Measurements from ENCODE around the gene CMSS1. TPM values are rescaled to one million over a fixed set of nuclear protein-coding genes. Genes with fewer than 3 reads are reported as not detected.

Gene CMSS1
- total RNA-seq, 4 donors from 2014 or later: 11.2 to 16.3 (median 14.1) TPM

DNA sequence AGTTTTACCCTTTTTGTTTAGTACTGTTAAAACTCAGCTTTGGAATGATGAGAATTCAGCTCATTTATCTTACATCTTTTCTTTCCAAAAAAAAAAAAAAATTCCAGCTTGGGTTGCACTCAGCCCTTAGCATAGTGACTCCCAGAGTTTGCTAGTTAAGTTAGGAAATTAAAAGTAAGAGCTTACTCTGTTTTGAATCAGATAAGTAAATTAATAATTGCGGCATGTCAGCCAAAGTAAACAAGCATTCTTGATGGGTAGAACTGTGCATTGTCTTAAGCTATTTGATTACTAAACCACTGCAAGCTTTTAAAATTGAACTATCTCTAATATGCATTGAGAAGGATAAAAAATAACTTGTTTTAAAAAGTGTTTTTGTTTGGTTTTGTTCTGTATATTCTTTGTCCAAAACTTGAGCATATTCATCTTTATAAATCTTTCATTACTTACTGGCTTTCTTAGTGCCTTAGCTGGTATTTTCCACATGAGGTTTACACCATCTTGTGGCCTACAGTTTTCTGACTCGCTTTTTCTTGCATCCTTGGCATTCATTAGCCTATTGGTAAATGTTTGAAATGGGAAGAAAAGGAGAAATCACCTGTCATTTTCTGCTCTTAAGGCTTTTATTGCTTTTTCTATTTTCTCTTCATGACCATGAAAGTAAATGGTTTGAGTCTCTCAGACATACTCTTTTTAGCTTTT is 189.1 kb downstream of the CMSS1 start:
- H3K4me1 ChIP-seq: peaks cover 39 to 53% (median 48%) of the 10 kb centered on the region in 4 donors
- peak overlapping the region; percentile 32 to 56 (median 41) for H3K27ac ChIP-seq (replicated peaks in 1 of 4)
- no peak for DNase-seq (ENCODE audit: extremely low spot score)
- H3K27me3 ChIP-seq: no peaks in the 10 kb centered on the region
- intact Hi-C loops (cut with DNase I): no loop called here
- no peaks in the 10 kb centered on the region for H3K9me3 ChIP-seq
- no peak for TF ChIP-seq POLR2A (IDR thresholded peaks at IDR 0.05; ENCODE audit: low read depth)
- TF ChIP-seq, protein P1, sequence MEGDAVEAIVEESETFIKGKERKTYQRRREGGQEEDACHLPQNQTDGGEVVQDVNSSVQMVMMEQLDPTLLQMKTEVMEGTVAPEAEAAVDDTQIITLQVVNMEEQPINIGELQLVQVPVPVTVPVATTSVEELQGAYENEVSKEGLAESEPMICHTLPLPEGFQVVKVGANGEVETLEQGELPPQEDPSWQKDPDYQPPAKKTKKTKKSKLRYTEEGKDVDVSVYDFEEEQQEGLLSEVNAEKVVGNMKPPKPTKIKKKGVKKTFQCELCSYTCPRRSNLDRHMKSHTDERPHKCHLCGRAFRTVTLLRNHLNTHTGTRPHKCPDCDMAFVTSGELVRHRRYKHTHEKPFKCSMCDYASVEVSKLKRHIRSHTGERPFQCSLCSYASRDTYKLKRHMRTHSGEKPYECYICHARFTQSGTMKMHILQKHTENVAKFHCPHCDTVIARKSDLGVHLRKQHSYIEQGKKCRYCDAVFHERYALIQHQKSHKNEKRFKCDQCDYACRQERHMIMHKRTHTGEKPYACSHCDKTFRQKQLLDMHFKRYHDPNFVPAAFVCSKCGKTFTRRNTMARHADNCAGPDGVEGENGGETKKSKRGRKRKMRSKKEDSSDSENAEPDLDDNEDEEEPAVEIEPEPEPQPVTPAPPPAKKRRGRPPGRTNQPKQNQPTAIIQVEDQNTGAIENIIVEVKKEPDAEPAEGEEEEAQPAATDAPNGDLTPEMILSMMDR (IDR thresholded peaks at IDR 0.05): peak in 2 of 3 experiments; percentile 27 to 28
- H3K4me3 ChIP-seq: no peak overlapping the region
- 27% methylated on average over 2 of the region's 2 CpGs for WGBS
- H3K36me3 ChIP-seq: no peaks in the 10 kb centered on the region

DNA sequence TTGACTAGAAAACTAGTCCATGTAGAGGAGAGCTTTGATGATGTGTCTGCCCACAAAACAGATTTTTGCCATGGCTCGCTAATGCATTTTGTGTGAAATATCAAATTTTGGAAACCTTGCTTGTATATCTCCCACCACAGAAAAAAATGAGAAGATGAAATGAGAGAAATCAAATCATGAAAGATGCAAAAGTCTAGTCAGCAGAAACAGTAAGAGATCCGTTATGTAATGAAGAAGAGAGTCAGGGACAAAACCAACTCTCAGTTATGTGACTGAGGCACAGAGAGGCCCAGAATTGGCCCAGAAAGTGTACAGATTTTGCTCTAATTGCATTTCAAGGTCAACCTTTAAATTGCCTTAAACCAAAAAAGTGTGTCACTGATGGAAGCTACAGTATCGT is 189.7 kb downstream of the CMSS1 start:
- no peak overlapping the region for H3K4me3 ChIP-seq
- TF ChIP-seq POLR2A (IDR thresholded peaks at IDR 0.05; ENCODE audit: low read depth) (no peak), EP300 (IDR thresholded peaks at IDR 0.05) (no peak), POLR2AphosphoS5 (IDR thresholded peaks at IDR 0.05) (no peak)
- TF ChIP-seq, protein P1 (IDR thresholded peaks at IDR 0.05): no peak
- 89% methylated on average over 3 of the region's 3 CpGs for WGBS
- intact Hi-C loops (cut with DNase I): no loop called here
- H3K9me3 ChIP-seq: no peaks in the 10 kb centered on the region
- DNase-seq (ENCODE audit: extremely low spot score): no peak
- no peaks in the 10 kb centered on the region for H3K36me3 ChIP-seq
- no peaks in the 10 kb centered on the region for H3K27me3 ChIP-seq
- H3K4me1 ChIP-seq: peaks cover 39 to 47% (median 44%) of the 10 kb centered on the region in 4 donors
- peak overlapping the region in 3 of 4 donors; percentile 24 to 56 (median 32) for H3K27ac ChIP-seq (replicated peaks in 1 of 4)

DNA sequence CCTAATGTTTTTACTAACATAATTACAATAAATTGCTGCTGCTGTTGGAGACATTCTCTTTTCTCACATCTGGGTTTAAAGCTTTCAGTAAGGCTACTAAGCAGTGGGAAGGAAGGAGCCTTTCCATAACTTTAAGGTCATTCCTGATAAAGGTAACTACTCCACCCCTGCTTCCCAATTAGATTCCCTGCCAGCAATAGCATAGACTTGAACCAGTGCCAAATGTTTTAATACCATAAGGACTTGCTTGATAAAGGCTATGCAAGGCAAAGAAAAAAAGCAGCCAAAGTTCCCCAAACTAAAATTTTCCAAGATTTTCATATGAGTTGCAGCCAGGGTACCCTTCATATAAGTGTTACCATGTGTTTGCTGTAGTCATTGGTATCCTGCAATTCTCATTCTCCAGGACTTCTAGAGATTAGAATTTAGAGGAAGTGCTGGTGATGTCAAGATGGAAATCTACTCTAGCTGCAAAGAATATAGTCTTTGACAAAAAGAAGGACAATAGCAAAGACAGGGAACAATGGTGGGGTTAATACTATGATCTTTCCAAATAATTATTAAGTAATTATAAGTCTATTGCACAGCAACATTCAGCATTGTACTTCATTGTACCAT is 190.5 kb downstream of the CMSS1 start:
- intact Hi-C loops (cut with DNase I): no loop called here
- Histone ChIP-seq H3K27ac (replicated peaks in 1 of 4) (peak overlapping the region in 2 of 4 donors; percentile 1 to 24), H3K4me1 (peaks cover 34 to 38% (median 36%) of the 10 kb centered on the region in 4 donors), H3K9me3 (no peaks in the 10 kb centered on the region), H3K36me3 (no peaks in the 10 kb centered on the region), H3K4me3 (no peak overlapping the region), H3K27me3 (no peaks in the 10 kb centered on the region)
- TF ChIP-seq, protein P1 (IDR thresholded peaks at IDR 0.05): no peak
- TF ChIP-seq POLR2A (IDR thresholded peaks at IDR 0.05; ENCODE audit: low read depth): no peak
- no peak for TF ChIP-seq POLR2AphosphoS5 (IDR thresholded peaks at IDR 0.05)
- TF ChIP-seq EP300 (IDR thresholded peaks at IDR 0.05): no peak
- DNase-seq (ENCODE audit: extremely low spot score): no peak

DNA sequence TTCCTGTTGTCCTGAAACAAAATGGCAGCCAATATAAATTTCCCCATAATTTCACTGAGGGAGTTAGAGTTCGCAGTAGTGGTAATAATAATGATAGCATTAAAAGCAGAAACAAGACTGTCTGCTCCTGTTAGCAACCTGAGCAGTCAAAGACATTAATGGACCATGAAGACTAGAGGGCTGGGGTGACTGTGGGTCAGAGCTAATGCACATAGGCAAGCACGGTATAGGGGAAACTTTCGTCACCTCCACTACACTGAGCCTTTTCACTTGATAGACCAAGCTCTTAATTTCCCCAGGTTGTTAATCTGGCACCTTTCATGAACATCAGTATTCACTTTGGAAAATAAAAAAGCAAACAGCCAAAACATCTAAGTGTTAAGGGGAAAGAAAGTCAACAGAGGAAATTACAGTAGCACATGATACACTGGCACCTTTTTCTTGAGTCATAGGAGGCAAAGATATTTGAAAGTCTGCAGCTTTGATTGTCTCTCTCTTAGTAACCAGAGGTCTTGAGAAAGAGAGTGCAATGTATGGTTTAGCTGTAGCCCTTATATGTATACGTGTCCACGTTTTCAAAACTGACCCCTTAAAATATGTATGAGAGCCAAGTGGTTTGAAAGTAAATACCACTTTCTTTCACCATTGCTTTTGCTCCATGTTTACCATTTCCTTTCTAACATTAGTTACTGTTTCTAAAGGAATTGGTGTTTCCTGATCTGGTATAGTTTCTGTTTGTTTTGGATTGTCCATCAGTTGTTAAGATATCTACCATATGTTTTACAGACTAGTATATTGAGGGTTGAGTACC is 191.8 kb downstream of the CMSS1 start:
- 77% methylated on average over 5 of the region's 5 CpGs for WGBS
- intact Hi-C loops (cut with DNase I): no loop called here
- no peaks in the 10 kb centered on the region for H3K27me3 ChIP-seq
- H3K27ac ChIP-seq (replicated peaks in 1 of 4): peak overlapping the region in 2 of 4 donors; percentile 5 to 9
- no peaks in the 10 kb centered on the region for H3K36me3 ChIP-seq
- TF ChIP-seq POLR2A (IDR thresholded peaks at IDR 0.05; ENCODE audit: low read depth) (no peak), POLR2AphosphoS5 (IDR thresholded peaks at IDR 0.05) (no peak), EP300 (IDR thresholded peaks at IDR 0.05) (no peak)
- TF ChIP-seq, protein P1 (IDR thresholded peaks at IDR 0.05): no peak
- H3K4me3 ChIP-seq: no peak overlapping the region
- peaks cover 34 to 36% (median 35%) of the 10 kb centered on the region in 4 donors for H3K4me1 ChIP-seq
- H3K9me3 ChIP-seq: no peaks in the 10 kb centered on the region
- DNase-seq (ENCODE audit: extremely low spot score): no peak

Measured in esophagus muscularis mucosa (tissue), 4 donors.